HCT116 (cell line): Measurements from ENCODE around the gene FOXP2. TPM values are rescaled to one million over a fixed set of nuclear protein-coding genes. Genes with fewer than 3 reads are reported as not detected.

ENCODE experiments used
- ATAC-seq: fragments of 200-7000 bp; cut with Tn5 transposase; 2 replicates; pipeline ENCODE4 v1.9.1; 2020; ENCODE audit warnings: mild to moderate bottlenecking, moderate library complexity
- BruUV-seq: library from RNA; stranded (reverse); fragments of 400-500 nt; replicated peaks from 2 replicates; lab custom pipeline; 2021; lab: Mats Ljungman, UMichigan
- CTCF ChIA-PET: fragments of 300-600 bp; sonication (Branson Sonifier 250); formaldehyde crosslinking; loops from one replicate; lab custom pipeline; 2021; ENCODE audit warnings: antibody characterized with exemption; lab: Charles Lee
- POLR2A ChIA-PET: fragments of 300-600, 350-600 bp; sonication (Branson Sonifier 250); formaldehyde crosslinking; loops from one replicate; lab custom pipeline; 2021; ENCODE audit warnings: antibody characterized with exemption; lab: Charles Lee
- RAD21 ChIA-PET, 2 experiments: fragments of 300-600 bp; sonication (Branson Sonifier 250); formaldehyde crosslinking; loops; one replicate each; lab custom pipeline; 2023; ENCODE audit warnings: low total read pairs in 2 of 2; ENCODE audit not compliant: uncharacterized antibody in 2 of 2, unreplicated experiment in 2 of 2, low non-redundant PET in 1 of 2; lab: Charles Lee
- DNase-seq: peaks from one replicate; pipeline ENCODE4 v3.0.0-alpha.2; 2010; ENCODE audit warnings: low read depth, low spot score
- H2AFZ ChIP-seq: fragments of 200-600 bp; shearing (Covaris generic), sonication (generic); 2 replicates; pipeline ENCODE4 v1.6.1; 2017; ENCODE audit warnings: low read depth, mixed run types, mixed read lengths, antibody characterized with exemption, low read length; ENCODE audit not compliant: poor library complexity, severe bottlenecking
- H3K27ac ChIP-seq: 2 replicates; pipeline ENCODE4 v1.5.1; 2012; ENCODE audit warnings: low read depth, low read length
- H3K27me3 ChIP-seq: fragments of 200-600 bp; sonication (generic); 2 replicates; pipeline ENCODE4 v1.6.1; 2016; ENCODE audit warnings: mixed run types, low read length, mixed read lengths; ENCODE audit not compliant: insufficient read depth
- H3K36me3 ChIP-seq, 2 experiments: fragments of 200-500 bp in 1 of 2; fragments of 200-600 bp in 1 of 2; sonication (Bioruptor generic) in 1 of 2; sonication (generic) in 1 of 2; 2 replicates each; pipeline versions ENCODE4 v1.5.1 to v1.6.1; 2014 to 2016; ENCODE audit warnings: low read length in 2 of 2, inconsistent platforms in 1 of 2, mixed read lengths in 1 of 2, mixed run types in 1 of 2; ENCODE audit not compliant: insufficient read depth in 2 of 2, control insufficient read depth in 1 of 2
- H3K4me1 ChIP-seq, 2 experiments: fragments of 200-600 bp in 1 of 2; sonication (generic) in 1 of 2; 2 replicates each; pipeline versions ENCODE4 v1.5.1 to v1.6.1; 2012 to 2017; ENCODE audit warnings: low read length in 2 of 2, inconsistent platforms in 1 of 2, mild to moderate bottlenecking in 1 of 2, mixed read lengths in 1 of 2, mixed run types in 1 of 2, moderate library complexity in 1 of 2; ENCODE audit not compliant: insufficient read depth in 2 of 2, control insufficient read depth in 1 of 2
- H3K4me2 ChIP-seq: fragments of 200-600 bp; sonication (generic); 2 replicates; pipeline ENCODE4 v1.6.1; 2017; ENCODE audit warnings: mixed run types, low read length, mixed read lengths
- H3K4me3 ChIP-seq, 2 experiments: fragments of 200-600 bp in 1 of 2; sonication (generic) in 1 of 2; replicated peaks in 1 of 2; 2 replicates each; pipeline ENCODE4 v1.5.1; 2011 to 2016; ENCODE audit warnings: low read length in 2 of 2, control low read depth in 1 of 2, low read depth in 1 of 2, mild to moderate bottlenecking in 1 of 2, mixed read lengths in 1 of 2, mixed run types in 1 of 2
- H3K79me2 ChIP-seq: fragments of 200-600 bp; sonication (generic); 2 replicates; pipeline ENCODE4 v1.6.1; 2017; ENCODE audit warnings: mild to moderate bottlenecking, mixed run types, low read length, moderate library complexity, mixed read lengths; ENCODE audit not compliant: insufficient read depth
- H3K9ac ChIP-seq: fragments of 200-600 bp; sonication (generic); 2 replicates; pipeline ENCODE4 v1.6.1; 2016; ENCODE audit warnings: low read length, mixed read lengths
- H3K9me2 ChIP-seq: fragments of 200-600 bp; sonication (generic), shearing (Covaris generic); 2 replicates; pipeline ENCODE4 v1.6.1; 2017; ENCODE audit warnings: mixed run types, mild to moderate bottlenecking, moderate library complexity; ENCODE audit not compliant: insufficient read depth
- H3K9me3 ChIP-seq, 2 experiments: fragments of 200-500 bp in 1 of 2; fragments of 200-600 bp in 1 of 2; sonication (Bioruptor generic) in 1 of 2; sonication (generic) in 1 of 2; 2 replicates each; pipeline ENCODE4 v1.6.1; 2014 to 2017; ENCODE audit warnings: low read length in 2 of 2, mixed read lengths in 2 of 2, inconsistent platforms in 1 of 2, low read depth in 1 of 2, mild to moderate bottlenecking in 1 of 2, mixed run types in 1 of 2, moderate library complexity in 1 of 2; ENCODE audit not compliant: control insufficient read depth in 1 of 2, insufficient read depth in 1 of 2
- H4K20me1 ChIP-seq: fragments of 200-600 bp; sonication (generic), shearing (Covaris generic); 2 replicates; pipeline ENCODE4 v1.6.1; 2017; ENCODE audit warnings: mixed run types, mild to moderate bottlenecking, moderate library complexity; ENCODE audit not compliant: insufficient read depth
- CBX3 ChIP-seq: IDR thresholded peaks from 2 replicates; pipeline ENCODE4 v1.6.1; 2012; ENCODE audit warnings: low read depth
- EGR1 ChIP-seq: IDR thresholded peaks from 2 replicates; pipeline ENCODE4 v1.6.1; 2012; ENCODE audit warnings: low read depth
- ELF1 ChIP-seq: IDR thresholded peaks from 2 replicates; pipeline ENCODE4 v1.6.1; 2012; ENCODE audit warnings: low read depth, borderline replicate concordance
- EZH2 ChIP-seq: fragments of 200-600 bp; sonication (generic); IDR thresholded peaks from 2 replicates; pipeline ENCODE4 v1.6.1; 2017; ENCODE audit warnings: antibody characterized with exemption, mixed run types
- JUND ChIP-seq: IDR thresholded peaks from 2 replicates; pipeline ENCODE4 v1.6.1; 2012
- POLR2A ChIP-seq: IDR thresholded peaks from 2 replicates; pipeline ENCODE4 v1.7.0; 2011; ENCODE audit warnings: borderline replicate concordance; ENCODE audit not compliant: insufficient read depth, insufficient read length; ENCODE audit errors: extremely low read depth
- POLR2AphosphoS5 ChIP-seq: IDR thresholded peaks from 2 replicates; pipeline ENCODE4 v1.6.1; 2011; ENCODE audit warnings: mild to moderate bottlenecking, low read depth, low read length, moderate library complexity
- SIN3A ChIP-seq: IDR thresholded peaks from 2 replicates; pipeline ENCODE4 v1.6.1; 2012; ENCODE audit warnings: low read depth
- SP1 ChIP-seq: IDR thresholded peaks from 2 replicates; pipeline ENCODE4 v1.6.1; 2012; ENCODE audit warnings: low read depth
- SRF ChIP-seq: IDR thresholded peaks from 2 replicates; pipeline ENCODE4 v1.6.1; 2012; ENCODE audit warnings: low read depth
- ZFX ChIP-seq: fragments of 450-650 bp; IDR thresholded peaks from 2 replicates; pipeline ENCODE4 v1.6.1; 2017
- ZNF274 ChIP-seq: fragments of 200-500 bp; sonication (Bioruptor generic); IDR thresholded peaks from 2 replicates; pipeline ENCODE4 v1.6.1; 2014; ENCODE audit warnings: mild to moderate bottlenecking, low read depth, low read length, inconsistent platforms
- intact Hi-C: fragments of 100-400 bp; cut with micrococcal nuclease; formaldehyde crosslinking; loops from 2 replicates; pipeline ENCODE4 v1.10.0; 2022
- total RNA-seq: library from RNA; stranded (reverse); gene quantifications from one replicate; pipeline ENCODE4 v1.2.1, GENCODE V29; 2021; ENCODE audit not compliant: unreplicated experiment
- TF ChIP-seq, protein P1 (sequence below): IDR thresholded peaks from 2 replicates; pipeline ENCODE4 v1.6.1; 2012; ENCODE audit warnings: low read depth
- TF ChIP-seq, protein P2 (sequence below): IDR thresholded peaks from 2 replicates; pipeline ENCODE4 v1.6.1; 2012
- TF ChIP-seq, protein P3 (sequence below), 3 experiments: fragments of 200-600 bp in 1 of 3; sonication (generic) in 1 of 3; IDR thresholded peaks in 2 of 3; conservative IDR thresholded peaks in 1 of 3; 2 replicates each; pipeline ENCODE4 v1.5.1; 2012 to 2017; ENCODE audit warnings: low read depth in 2 of 3, low read length in 2 of 3, antibody characterized with exemption in 1 of 3, borderline replicate concordance in 1 of 3, control low read depth in 1 of 3, mild to moderate bottlenecking in 1 of 3, mixed read lengths in 1 of 3, mixed run types in 1 of 3, moderate library complexity in 1 of 3; ENCODE audit not compliant: insufficient read depth in 1 of 3

Gene FOXP2
- total RNA-seq, 1 experiment from 2014 or later, result 2.5 TPM

DNA sequence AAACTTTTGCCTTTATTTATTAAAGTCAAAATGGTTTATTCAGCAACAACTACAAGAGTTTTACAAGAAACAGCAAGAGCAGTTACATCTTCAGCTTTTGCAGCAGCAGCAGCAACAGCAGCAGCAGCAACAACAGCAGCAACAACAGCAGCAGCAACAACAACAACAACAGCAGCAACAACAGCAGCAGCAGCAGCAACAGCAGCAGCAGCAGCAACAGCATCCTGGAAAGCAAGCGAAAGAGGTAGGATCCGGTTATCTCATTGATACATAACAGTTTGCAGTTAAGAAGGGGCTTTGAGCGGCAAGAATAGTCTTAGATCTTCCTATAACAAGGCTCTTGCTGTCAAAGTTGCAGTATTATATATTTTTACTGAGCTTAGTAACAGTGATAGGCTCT is 215.1 kb downstream of the FOXP2 start:
- Histone ChIP-seq H3K4me1 (no peaks in the 10 kb centered on the region), H4K20me1 (no peaks in the 10 kb centered on the region), H3K9ac (no peak overlapping the region), H3K9me3 (no peaks in the 10 kb centered on the region), H3K9me2 (no peaks in the 10 kb centered on the region), H3K79me2 (no peaks in the 10 kb centered on the region), H3K4me2 (no peak overlapping the region), H3K27ac (no peak overlapping the region), H3K4me3 (no peak overlapping the region), H2AFZ (no peak overlapping the region), H3K27me3 (no peaks in the 10 kb centered on the region), H3K36me3 (no peaks in the 10 kb centered on the region)
- no peak for ATAC-seq
- CTCF ChIA-PET, result no interaction called here
- RAD21 ChIA-PET, result no interaction called here
- POLR2A ChIA-PET, result no interaction called here
- TF ChIP-seq EZH2 (no peak), JUND (no peak), SIN3A (no peak), ELF1 (no peak), EGR1 (no peak), SP1 (no peak), POLR2A (no peak), CBX3 (no peak), ZFX (no peak), POLR2AphosphoS5 (no peak), ZNF274 (no peak), SRF (no peak)
- TF ChIP-seq, protein P1, sequence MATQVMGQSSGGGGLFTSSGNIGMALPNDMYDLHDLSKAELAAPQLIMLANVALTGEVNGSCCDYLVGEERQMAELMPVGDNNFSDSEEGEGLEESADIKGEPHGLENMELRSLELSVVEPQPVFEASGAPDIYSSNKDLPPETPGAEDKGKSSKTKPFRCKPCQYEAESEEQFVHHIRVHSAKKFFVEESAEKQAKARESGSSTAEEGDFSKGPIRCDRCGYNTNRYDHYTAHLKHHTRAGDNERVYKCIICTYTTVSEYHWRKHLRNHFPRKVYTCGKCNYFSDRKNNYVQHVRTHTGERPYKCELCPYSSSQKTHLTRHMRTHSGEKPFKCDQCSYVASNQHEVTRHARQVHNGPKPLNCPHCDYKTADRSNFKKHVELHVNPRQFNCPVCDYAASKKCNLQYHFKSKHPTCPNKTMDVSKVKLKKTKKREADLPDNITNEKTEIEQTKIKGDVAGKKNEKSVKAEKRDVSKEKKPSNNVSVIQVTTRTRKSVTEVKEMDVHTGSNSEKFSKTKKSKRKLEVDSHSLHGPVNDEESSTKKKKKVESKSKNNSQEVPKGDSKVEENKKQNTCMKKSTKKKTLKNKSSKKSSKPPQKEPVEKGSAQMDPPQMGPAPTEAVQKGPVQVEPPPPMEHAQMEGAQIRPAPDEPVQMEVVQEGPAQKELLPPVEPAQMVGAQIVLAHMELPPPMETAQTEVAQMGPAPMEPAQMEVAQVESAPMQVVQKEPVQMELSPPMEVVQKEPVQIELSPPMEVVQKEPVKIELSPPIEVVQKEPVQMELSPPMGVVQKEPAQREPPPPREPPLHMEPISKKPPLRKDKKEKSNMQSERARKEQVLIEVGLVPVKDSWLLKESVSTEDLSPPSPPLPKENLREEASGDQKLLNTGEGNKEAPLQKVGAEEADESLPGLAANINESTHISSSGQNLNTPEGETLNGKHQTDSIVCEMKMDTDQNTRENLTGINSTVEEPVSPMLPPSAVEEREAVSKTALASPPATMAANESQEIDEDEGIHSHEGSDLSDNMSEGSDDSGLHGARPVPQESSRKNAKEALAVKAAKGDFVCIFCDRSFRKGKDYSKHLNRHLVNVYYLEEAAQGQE, result no peak
- TF ChIP-seq, protein P2, sequence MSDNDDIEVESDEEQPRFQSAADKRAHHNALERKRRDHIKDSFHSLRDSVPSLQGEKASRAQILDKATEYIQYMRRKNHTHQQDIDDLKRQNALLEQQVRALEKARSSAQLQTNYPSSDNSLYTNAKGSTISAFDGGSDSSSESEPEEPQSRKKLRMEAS, result no peak
- TF ChIP-seq, protein P3, sequence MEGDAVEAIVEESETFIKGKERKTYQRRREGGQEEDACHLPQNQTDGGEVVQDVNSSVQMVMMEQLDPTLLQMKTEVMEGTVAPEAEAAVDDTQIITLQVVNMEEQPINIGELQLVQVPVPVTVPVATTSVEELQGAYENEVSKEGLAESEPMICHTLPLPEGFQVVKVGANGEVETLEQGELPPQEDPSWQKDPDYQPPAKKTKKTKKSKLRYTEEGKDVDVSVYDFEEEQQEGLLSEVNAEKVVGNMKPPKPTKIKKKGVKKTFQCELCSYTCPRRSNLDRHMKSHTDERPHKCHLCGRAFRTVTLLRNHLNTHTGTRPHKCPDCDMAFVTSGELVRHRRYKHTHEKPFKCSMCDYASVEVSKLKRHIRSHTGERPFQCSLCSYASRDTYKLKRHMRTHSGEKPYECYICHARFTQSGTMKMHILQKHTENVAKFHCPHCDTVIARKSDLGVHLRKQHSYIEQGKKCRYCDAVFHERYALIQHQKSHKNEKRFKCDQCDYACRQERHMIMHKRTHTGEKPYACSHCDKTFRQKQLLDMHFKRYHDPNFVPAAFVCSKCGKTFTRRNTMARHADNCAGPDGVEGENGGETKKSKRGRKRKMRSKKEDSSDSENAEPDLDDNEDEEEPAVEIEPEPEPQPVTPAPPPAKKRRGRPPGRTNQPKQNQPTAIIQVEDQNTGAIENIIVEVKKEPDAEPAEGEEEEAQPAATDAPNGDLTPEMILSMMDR (IDR thresholded peaks at IDR 0.05 in 2 of 3, conservative IDR thresholded peaks at IDR 0.05 in 1 of 3; ENCODE audit: borderline replicate concordance in 1 of 3, insufficient read depth in 1 of 3, low read depth in 2 of 3, low read length in 2 of 3), result no peak
- intact Hi-C loops, result no loop called here
- BruUV-seq, result no TSS peak
- DNase-seq, result no peak
